22Rv1 (cell line): ENCODE measurements around the gene PGS1.

Experiments used
- H3K27ac ChIP-seq: fragments of 450-650 bp; 2 replicates; pipeline ENCODE4 v1.5.1; 2017
- ZFX ChIP-seq: fragments of 450-650 bp; IDR thresholded peaks from 2 replicates; pipeline ENCODE4 v1.6.1; 2017; ENCODE audit warnings: antibody characterized with exemption, borderline replicate concordance
- TF ChIP-seq, protein P1 (sequence below): fragments of 450-650 bp; IDR thresholded peaks from 2 replicates; pipeline ENCODE4 v1.5.1; 2017; ENCODE audit warnings: mild to moderate bottlenecking

The PGS1 gene

GRCh38 chr17:78343543-78344201 lies 34.8 kb upstream of the PGS1 start:
- TF ChIP-seq, protein P1, sequence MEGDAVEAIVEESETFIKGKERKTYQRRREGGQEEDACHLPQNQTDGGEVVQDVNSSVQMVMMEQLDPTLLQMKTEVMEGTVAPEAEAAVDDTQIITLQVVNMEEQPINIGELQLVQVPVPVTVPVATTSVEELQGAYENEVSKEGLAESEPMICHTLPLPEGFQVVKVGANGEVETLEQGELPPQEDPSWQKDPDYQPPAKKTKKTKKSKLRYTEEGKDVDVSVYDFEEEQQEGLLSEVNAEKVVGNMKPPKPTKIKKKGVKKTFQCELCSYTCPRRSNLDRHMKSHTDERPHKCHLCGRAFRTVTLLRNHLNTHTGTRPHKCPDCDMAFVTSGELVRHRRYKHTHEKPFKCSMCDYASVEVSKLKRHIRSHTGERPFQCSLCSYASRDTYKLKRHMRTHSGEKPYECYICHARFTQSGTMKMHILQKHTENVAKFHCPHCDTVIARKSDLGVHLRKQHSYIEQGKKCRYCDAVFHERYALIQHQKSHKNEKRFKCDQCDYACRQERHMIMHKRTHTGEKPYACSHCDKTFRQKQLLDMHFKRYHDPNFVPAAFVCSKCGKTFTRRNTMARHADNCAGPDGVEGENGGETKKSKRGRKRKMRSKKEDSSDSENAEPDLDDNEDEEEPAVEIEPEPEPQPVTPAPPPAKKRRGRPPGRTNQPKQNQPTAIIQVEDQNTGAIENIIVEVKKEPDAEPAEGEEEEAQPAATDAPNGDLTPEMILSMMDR, result no peak
- TF ChIP-seq ZFX, result no peak
- H3K27ac ChIP-seq, result no peak overlapping the region

GRCh38 chr17:78344666-78345065 lies 33.8 kb upstream of the PGS1 start:
- H3K27ac ChIP-seq, result no peak overlapping the region
- TF ChIP-seq, protein P1, result no peak
- TF ChIP-seq ZFX, result no peak

GRCh38 chr17:78345172-78345571 lies 33.3 kb upstream of the PGS1 start:
- no peak overlapping the region for H3K27ac ChIP-seq
- no peak for TF ChIP-seq ZFX
- TF ChIP-seq, protein P1, result no peak

GRCh38 chr17:78345791-78346494 lies 32.5 kb upstream of the PGS1 start:
- no peak overlapping the region for H3K27ac ChIP-seq
- TF ChIP-seq ZFX, result no peak
- TF ChIP-seq, protein P1, result no peak

- no peak overlapping the region for H3K27ac ChIP-seq
- no peak for TF ChIP-seq ZFX
- TF ChIP-seq, protein P1, result no peak
Observed at GRCh38 chr17:78346605-78347250, 31.7 kb upstream of the PGS1 start.

GRCh38 chr17:78347453-78347852 lies 31.0 kb upstream of the PGS1 start:
- no peak overlapping the region for H3K27ac ChIP-seq
- TF ChIP-seq, protein P1, result no peak
- TF ChIP-seq ZFX, result no peak
